Thoracic aorta (tissue), 2 donors: ENCODE measurements around the gene C9orf50. TPM values are rescaled to one million over a fixed set of nuclear protein-coding genes. Genes with fewer than 3 reads are reported as not detected.
A peak's percentile ranks its signal among the peaks of the same experiment; 100 is the strongest.

ENCODE experiments used
- ATAC-seq: fragments of 150-250 bp; one replicate; pipeline ENCODE4 v1.8.0; 2017; ENCODE audit warnings: low read depth; ENCODE audit not compliant: insufficient number of reproducible peaks, low FRiP score
- DNase-seq: peaks from one replicate; pipeline ENCODE4 v3.0.0-alpha.2; 2020; ENCODE audit warnings: low spot score
- H3K27ac ChIP-seq, 2 donors: fragments of 200-600 bp; sonication (generic); 1 replicate in 1 of 2; 2 replicates in 1 of 2; pipeline ENCODE4 v1.5.1; 2016; ENCODE audit warnings: mild to moderate bottlenecking in 2 of 2, moderate library complexity in 2 of 2
- H3K27me3 ChIP-seq: fragments of 200-600 bp; sonication (generic); replicated peaks from 2 replicates; pipeline ENCODE4 v1.6.0; 2016; ENCODE audit warnings: mild to moderate bottlenecking; ENCODE audit not compliant: insufficient read depth
- H3K36me3 ChIP-seq: fragments of 200-600 bp; sonication (generic); one replicate; pipeline ENCODE4 v1.5.1; 2016
- H3K4me1 ChIP-seq, 2 donors: fragments of 200-600 bp; sonication (generic); 1 replicate in 1 of 2; 2 replicates in 1 of 2; pipeline versions ENCODE4 v1.5.1 to v1.6.0; 2016; ENCODE audit warnings: low read depth in 2 of 2, mild to moderate bottlenecking in 1 of 2; ENCODE audit not compliant: control insufficient read depth in 1 of 2
- H3K4me3 ChIP-seq: fragments of 200-600 bp; sonication (generic); 2 replicates; pipeline ENCODE4 v1.5.1; 2016; ENCODE audit warnings: mild to moderate bottlenecking
- H3K9me3 ChIP-seq: fragments of 200-600 bp; sonication (generic); 2 replicates; pipeline ENCODE4 v1.5.1; 2016
- total RNA-seq, 2 donors: library from RNA; depleted of rRNA; stranded (reverse); fragments of >200 nt; gene quantifications; one replicate each; pipeline versions ENCODE4 v1.1.0 to v1.2.3, GENCODE V29; 2016
- TF ChIP-seq, protein P1 (sequence below): fragments of 200-600 bp; sonication (generic); IDR thresholded peaks from one replicate; pipeline ENCODE4 v1.5.1; 2019; ENCODE audit warnings: antibody characterized with exemption

C9orf50 gene
- total RNA-seq, 2 donors from 2014 or later, result not detected

DNA sequence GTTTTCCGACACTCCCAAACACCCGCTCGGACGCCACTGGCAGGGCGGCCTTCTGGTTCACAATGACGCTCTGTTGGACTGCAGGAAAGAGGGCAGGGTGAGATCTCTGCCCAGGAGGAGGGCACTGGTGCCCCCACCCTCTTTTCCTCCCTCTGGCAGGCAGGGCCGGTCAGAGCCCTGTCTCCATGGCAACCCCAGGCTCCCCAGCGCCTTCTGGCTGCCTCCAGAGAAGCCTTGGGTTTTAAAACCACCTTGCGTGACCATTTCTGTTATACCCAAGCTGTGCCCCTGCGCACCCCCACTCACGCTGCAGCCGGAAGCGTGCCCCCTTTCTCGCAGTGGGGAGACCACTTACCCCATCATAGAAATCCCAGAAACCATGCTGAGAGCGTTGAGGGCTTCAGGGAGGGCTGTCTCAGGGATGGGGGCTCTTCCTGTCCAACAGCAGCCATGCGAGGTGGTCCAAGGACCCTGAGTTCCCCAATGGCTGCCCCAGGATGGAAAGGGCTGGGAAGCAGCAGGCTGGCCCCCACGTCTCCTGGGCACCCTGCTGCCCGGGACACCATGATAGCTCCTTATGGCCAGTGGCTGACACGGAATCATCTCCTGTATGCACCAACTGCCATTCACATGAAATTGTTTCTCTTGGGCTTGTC is 7.3 kb downstream of the C9orf50 start:
- Histone ChIP-seq H3K4me3 (no peak overlapping the region), H3K9me3 (no peaks in the 10 kb centered on the region), H3K4me1 (peaks cover 13 to 45% of the 10 kb centered on the region in 2 donors), H3K27ac (peak overlapping the region; percentile 71 to 76), H3K27me3 (no peaks in the 10 kb centered on the region), H3K36me3 (no peaks in the 10 kb centered on the region)
- DNase-seq (no peak), ATAC-seq (no peak)
- TF ChIP-seq, protein P1, sequence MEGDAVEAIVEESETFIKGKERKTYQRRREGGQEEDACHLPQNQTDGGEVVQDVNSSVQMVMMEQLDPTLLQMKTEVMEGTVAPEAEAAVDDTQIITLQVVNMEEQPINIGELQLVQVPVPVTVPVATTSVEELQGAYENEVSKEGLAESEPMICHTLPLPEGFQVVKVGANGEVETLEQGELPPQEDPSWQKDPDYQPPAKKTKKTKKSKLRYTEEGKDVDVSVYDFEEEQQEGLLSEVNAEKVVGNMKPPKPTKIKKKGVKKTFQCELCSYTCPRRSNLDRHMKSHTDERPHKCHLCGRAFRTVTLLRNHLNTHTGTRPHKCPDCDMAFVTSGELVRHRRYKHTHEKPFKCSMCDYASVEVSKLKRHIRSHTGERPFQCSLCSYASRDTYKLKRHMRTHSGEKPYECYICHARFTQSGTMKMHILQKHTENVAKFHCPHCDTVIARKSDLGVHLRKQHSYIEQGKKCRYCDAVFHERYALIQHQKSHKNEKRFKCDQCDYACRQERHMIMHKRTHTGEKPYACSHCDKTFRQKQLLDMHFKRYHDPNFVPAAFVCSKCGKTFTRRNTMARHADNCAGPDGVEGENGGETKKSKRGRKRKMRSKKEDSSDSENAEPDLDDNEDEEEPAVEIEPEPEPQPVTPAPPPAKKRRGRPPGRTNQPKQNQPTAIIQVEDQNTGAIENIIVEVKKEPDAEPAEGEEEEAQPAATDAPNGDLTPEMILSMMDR, result no peak

DNA sequence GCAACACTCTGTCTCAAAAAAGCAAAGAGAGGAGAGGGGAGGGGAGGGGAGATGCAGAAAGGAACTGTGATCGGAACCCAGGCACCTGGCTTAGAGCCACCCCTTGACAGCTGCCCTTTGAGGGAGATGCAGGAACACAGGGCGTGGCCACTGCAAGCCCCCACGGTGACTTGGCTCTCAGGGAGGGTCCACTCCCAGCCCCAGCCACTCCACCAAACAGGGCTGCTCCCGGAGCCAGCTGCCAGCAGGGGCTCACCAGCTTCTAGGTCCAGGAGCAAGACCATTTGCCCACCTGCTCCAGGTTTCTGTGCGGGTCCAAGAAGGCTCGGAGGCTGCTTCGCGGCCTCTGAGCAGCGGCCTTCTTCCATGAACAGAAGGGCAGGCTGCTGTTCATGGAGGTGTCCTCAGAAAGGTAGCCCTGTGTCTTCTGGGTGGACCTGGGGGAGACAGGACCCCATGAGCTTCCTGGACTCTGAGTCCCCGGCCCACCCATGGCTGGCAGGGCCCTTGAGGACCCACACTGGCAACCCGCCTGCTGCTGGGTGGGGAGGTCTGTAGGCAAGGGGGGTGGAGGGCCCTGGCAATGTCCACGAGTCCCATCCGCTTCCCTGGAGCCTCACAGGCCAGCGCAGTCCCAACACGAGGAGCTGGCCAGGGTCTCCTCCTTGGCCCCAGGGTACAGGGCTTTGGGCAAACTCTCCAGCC is 7.9 kb downstream of the C9orf50 start:
- no peak for ATAC-seq
- H3K4me3 ChIP-seq, result no peak overlapping the region
- DNase-seq, result no peak
- no peaks in the 10 kb centered on the region for H3K27me3 ChIP-seq
- TF ChIP-seq, protein P1, result no peak
- no peaks in the 10 kb centered on the region for H3K36me3 ChIP-seq
- H3K4me1 ChIP-seq, result peaks cover 20 to 52% of the 10 kb centered on the region in 2 donors
- H3K9me3 ChIP-seq, result no peaks in the 10 kb centered on the region
- peak overlapping the region; percentile 71 to 76 for H3K27ac ChIP-seq

DNA sequence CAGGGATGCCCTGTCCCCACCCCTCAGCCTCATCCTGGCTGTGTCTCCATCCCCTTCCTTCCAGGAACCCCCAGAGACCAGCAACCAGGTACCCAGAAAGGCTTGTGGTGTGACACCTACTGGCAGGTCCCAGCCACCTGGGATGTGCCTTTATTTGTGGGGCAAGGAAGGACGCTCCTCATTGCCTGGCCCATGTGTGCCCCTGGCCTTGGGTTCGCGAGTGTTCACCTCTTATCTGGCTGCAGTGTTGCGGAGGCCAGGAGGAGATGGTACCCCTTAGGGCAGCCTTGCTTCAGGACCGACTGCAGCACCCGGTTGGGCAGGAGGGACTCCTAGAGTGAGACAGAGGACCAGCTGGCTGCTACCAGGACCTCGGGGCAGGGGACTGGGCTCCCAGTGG is 8.8 kb downstream of the C9orf50 start:
- ATAC-seq, result no peak
- H3K4me1 ChIP-seq, result peaks cover 23 to 60% of the 10 kb centered on the region in 2 donors

DNA sequence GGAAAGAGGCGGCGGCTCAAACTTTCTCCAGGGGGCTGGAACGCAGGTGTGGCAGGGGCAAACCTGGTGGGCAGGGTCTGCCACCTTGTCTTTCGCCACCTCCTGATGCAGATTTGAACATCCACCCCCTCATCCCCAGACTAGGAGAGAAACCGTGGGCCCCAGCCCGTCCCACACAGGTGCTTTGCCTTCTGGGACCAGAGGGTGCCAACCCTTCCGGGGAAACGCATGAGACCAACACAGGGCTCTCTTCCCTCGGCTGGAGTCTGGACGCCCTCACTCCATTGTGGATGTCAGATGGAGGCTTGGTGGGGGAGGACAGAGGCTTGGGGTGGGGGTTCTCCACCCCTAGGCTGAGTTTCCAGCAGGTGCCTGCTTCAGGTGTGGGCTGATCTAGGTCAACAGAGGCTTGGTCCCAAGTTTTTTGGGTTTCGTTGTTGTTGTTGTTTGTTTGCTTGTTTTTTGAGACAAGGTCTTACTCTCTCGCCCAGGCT is 9.5 kb downstream of the C9orf50 start:
- TF ChIP-seq, protein P1, result no peak
- H3K4me3 ChIP-seq, result peak overlapping the region; percentile 77

More for the DNA sequence above, 8.8 kb downstream of the C9orf50 start:
- no peaks in the 10 kb centered on the region for H3K9me3 ChIP-seq
- H3K27ac ChIP-seq, result peak overlapping the region in 1 of 2 donors; percentile 76
- no peaks in the 10 kb centered on the region for H3K36me3 ChIP-seq
- H3K4me3 ChIP-seq, result no peak overlapping the region
- TF ChIP-seq, protein P1, result no peak
- H3K27me3 ChIP-seq, result no peaks in the 10 kb centered on the region
- no peak for DNase-seq

More for the DNA sequence above, 9.5 kb downstream of the C9orf50 start:
- Histone ChIP-seq H3K36me3 (no peaks in the 10 kb centered on the region), H3K4me1 (peaks cover 26 to 64% of the 10 kb centered on the region in 2 donors), H3K27me3 (no peaks in the 10 kb centered on the region), H3K27ac (peak overlapping the region; percentile 89 to 96), H3K9me3 (no peaks in the 10 kb centered on the region)
- DNase-seq (no peak), ATAC-seq (no peak)
